DND-41 (cell line): ENCODE data around the gene SGMS1.

Experiments used
- EZH2 ChIP-seq: IDR thresholded peaks from 3 replicates; pipeline ENCODE4 v1.6.1; 2012; ENCODE audit warnings: borderline replicate concordance, low read depth, mild to moderate bottlenecking, moderate library complexity, low read length, inconsistent platforms; ENCODE audit not compliant: severe bottlenecking
- TF ChIP-seq, protein P1 (sequence below): IDR thresholded peaks from 2 replicates; pipeline ENCODE4 v1.5.1; 2012; ENCODE audit warnings: borderline replicate concordance, low read length, moderate library complexity, mild to moderate bottlenecking; ENCODE audit not compliant: poor library complexity, severe bottlenecking; ENCODE audit errors: extremely low read depth

DNA sequence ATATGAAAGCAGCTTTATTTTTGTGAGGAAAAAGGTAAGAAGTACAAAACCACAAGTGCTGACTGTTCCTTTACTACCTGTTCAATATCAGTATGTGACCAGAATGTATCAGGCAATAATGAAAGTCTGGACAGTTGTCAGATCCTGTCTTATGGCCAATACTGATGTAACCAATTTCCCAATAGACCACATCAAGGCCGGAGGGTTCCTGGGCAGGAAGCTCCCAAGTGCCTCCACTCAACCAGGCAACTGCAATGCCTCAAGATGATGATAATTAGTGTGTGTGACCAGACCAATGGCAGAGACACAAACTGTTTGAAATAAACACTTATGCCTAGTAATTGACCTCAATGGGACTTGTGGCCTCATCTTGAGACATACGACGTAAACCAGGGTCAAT is 223.1 kb downstream of the SGMS1 start:
- TF ChIP-seq, protein P1, sequence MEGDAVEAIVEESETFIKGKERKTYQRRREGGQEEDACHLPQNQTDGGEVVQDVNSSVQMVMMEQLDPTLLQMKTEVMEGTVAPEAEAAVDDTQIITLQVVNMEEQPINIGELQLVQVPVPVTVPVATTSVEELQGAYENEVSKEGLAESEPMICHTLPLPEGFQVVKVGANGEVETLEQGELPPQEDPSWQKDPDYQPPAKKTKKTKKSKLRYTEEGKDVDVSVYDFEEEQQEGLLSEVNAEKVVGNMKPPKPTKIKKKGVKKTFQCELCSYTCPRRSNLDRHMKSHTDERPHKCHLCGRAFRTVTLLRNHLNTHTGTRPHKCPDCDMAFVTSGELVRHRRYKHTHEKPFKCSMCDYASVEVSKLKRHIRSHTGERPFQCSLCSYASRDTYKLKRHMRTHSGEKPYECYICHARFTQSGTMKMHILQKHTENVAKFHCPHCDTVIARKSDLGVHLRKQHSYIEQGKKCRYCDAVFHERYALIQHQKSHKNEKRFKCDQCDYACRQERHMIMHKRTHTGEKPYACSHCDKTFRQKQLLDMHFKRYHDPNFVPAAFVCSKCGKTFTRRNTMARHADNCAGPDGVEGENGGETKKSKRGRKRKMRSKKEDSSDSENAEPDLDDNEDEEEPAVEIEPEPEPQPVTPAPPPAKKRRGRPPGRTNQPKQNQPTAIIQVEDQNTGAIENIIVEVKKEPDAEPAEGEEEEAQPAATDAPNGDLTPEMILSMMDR = no peak
- no peak for TF ChIP-seq EZH2
